ENCODE measurements around the gene CDC42EP4.

CDC42EP4 gene

DNA sequence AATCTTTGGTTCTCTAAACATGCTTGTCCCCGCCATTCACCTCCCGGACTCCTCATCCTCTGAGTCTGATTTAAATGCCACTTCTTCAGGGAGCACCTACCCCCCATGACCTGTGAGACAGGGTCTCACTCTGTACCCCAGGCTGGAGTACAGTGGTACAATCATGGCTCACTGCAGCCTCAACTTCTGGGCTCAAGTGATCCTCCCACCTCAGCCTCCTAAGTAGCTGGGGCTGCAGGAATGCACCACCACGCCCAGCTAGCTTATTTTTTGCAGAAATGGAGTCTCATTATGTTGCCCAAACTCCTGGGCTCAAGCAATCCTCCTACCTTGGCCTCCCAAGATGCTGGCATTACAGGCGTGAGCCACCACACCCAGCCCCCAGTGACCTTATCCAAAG is 37.3 kb downstream of the CDC42EP4 start:
- no peak for DNase-seq (ENCODE audit: low spot score)
- TF ChIP-seq, protein P1, sequence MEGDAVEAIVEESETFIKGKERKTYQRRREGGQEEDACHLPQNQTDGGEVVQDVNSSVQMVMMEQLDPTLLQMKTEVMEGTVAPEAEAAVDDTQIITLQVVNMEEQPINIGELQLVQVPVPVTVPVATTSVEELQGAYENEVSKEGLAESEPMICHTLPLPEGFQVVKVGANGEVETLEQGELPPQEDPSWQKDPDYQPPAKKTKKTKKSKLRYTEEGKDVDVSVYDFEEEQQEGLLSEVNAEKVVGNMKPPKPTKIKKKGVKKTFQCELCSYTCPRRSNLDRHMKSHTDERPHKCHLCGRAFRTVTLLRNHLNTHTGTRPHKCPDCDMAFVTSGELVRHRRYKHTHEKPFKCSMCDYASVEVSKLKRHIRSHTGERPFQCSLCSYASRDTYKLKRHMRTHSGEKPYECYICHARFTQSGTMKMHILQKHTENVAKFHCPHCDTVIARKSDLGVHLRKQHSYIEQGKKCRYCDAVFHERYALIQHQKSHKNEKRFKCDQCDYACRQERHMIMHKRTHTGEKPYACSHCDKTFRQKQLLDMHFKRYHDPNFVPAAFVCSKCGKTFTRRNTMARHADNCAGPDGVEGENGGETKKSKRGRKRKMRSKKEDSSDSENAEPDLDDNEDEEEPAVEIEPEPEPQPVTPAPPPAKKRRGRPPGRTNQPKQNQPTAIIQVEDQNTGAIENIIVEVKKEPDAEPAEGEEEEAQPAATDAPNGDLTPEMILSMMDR (IDR thresholded peaks at IDR 0.05; ENCODE audit: extremely low read depth, insufficient read depth, missing control alignments): no peak
- in situ Hi-C loops (cut with MboI; ENCODE audit: low pct_unique_long_range_greater_than_20kb, low sequenced_read_pairs, unreplicated experiment): no loop called here

DNA sequence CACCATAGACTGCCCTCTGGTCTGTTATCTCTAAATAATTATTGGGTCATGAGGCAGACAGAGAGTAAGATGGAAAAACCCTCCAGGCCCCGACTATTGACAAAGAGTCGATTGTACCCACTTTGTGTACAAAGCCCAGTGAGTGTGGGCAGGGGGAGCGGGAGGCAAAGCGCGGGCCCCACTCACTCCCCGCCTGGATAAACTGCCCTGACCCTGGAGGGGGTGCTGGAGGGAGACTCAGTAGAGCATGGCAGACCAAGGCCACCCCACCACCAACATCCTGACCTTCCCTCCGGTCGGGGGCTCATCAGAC is 38.9 kb downstream of the CDC42EP4 start:
- TF ChIP-seq, protein P1 (IDR thresholded peaks at IDR 0.05; ENCODE audit: extremely low read depth, insufficient read depth, missing control alignments): no peak
- in situ Hi-C loops (cut with MboI; ENCODE audit: low pct_unique_long_range_greater_than_20kb, low sequenced_read_pairs, unreplicated experiment): no loop called here
- DNase-seq (ENCODE audit: low spot score): no peak

DNA sequence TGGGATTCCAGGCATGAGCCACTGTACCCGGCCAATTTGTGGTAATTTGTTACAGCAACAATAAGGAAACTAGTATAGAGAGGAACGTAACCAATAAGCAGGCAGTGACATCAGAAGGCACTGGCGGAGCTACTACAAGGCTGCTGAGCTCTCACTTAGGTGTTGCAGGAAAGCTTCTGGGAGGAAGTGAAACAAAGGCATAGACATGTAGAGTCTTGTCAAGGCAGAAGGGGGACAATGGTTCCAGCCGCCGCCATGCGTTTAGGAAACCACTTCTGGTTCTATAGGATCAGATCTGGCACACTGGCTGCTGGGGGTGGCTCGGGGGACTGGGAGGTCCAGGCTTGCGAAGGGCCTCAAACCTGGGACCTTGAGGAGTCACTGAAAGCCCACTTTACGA is 40.7 kb downstream of the CDC42EP4 start:
- TF ChIP-seq, protein P1 (IDR thresholded peaks at IDR 0.05; ENCODE audit: extremely low read depth, insufficient read depth, missing control alignments): no peak
- in situ Hi-C loops (cut with MboI; ENCODE audit: low pct_unique_long_range_greater_than_20kb, low sequenced_read_pairs, unreplicated experiment): no loop called here
- peak; percentile 77 for DNase-seq (ENCODE audit: low spot score)

DNA sequence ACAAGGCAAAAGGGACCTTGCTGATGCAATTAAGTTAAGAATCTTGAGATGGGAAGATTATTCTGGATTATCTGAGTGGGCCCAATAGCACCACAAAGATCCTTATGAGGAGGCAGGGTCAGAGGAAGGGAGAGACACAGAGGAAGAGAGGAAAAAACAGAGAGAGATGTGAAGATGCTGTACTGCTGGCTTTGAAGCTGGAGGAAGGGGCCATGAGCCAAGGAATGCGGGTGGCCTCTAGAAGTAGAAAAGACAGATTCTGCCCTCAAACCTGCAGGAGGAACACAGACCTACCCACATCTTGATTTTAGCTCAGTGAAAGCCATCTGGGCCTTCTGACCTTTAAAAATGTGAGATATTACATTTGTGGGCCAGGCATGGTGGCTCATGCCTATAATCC is 42.0 kb downstream of the CDC42EP4 start:
- TF ChIP-seq, protein P1 (IDR thresholded peaks at IDR 0.05; ENCODE audit: extremely low read depth, insufficient read depth, missing control alignments): no peak
- DNase-seq (ENCODE audit: low spot score): no peak
- in situ Hi-C loops (cut with MboI; ENCODE audit: low pct_unique_long_range_greater_than_20kb, low sequenced_read_pairs, unreplicated experiment): no loop called here

DNA sequence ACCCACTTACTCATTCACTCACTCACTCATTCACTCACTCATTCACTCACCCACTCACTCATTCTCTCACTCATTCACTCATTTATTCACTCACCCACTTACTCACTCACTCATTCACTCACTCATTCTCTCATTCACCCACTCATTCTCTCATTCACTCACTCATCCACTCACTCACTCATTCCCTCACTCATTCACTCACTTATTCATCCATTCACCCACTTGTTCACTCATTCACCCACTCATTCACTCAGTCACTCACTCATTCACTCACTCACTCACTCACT is 42.5 kb downstream of the CDC42EP4 start:
- no peak for DNase-seq (ENCODE audit: low spot score)
- TF ChIP-seq, protein P1 (IDR thresholded peaks at IDR 0.05; ENCODE audit: extremely low read depth, insufficient read depth, missing control alignments): no peak
- in situ Hi-C loops (cut with MboI; ENCODE audit: low pct_unique_long_range_greater_than_20kb, low sequenced_read_pairs, unreplicated experiment): no loop called here

DNA sequence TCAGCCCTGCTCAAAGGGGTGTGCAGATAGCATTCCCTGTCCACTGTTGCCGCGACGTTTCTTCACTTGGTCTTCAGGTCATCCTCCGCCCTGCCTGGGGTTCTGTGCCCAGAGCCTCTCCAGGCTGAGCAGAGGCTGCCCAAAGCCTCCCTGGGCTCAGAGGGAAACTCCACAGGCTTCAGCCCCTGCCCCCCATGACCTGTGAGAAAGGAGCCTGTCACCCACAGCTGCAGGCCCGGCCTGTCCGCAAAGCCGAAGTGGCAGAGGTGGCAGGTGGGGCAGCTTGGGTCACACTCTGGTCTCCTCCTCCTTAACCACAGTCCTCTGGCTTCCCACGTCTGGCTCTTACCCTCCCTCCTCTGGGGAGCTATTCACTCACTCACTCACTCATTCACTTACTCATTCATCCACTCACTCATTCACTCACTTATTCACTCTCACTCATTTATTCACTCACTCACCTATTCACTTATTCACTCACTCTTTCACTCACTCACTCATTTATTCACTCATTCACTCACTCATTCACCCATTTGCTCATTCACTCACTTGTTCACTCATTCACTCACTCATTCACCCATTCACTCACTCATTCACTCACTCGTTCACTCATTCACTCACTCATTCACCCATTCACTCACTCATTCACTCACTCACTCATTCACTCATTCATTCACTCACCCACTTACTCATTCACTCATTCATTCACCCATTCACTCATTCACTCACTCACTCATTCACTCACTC is 43.0 kb downstream of the CDC42EP4 start:
- TF ChIP-seq, protein P1 (IDR thresholded peaks at IDR 0.05; ENCODE audit: extremely low read depth, insufficient read depth, missing control alignments): no peak
- no peak for DNase-seq (ENCODE audit: low spot score)
- in situ Hi-C loops (cut with MboI; ENCODE audit: low pct_unique_long_range_greater_than_20kb, low sequenced_read_pairs, unreplicated experiment): no loop called here
